SHP77 treated with DMSO at 0.1 percent for 48 hours (cell line): Measurements from ENCODE around the gene CFAP410.

Source experiments
- DNase-seq: peaks from one replicate; lab custom pipeline; 2025; lab: John Stamatoyannopoulos, UW

CFAP410 gene

DNA sequence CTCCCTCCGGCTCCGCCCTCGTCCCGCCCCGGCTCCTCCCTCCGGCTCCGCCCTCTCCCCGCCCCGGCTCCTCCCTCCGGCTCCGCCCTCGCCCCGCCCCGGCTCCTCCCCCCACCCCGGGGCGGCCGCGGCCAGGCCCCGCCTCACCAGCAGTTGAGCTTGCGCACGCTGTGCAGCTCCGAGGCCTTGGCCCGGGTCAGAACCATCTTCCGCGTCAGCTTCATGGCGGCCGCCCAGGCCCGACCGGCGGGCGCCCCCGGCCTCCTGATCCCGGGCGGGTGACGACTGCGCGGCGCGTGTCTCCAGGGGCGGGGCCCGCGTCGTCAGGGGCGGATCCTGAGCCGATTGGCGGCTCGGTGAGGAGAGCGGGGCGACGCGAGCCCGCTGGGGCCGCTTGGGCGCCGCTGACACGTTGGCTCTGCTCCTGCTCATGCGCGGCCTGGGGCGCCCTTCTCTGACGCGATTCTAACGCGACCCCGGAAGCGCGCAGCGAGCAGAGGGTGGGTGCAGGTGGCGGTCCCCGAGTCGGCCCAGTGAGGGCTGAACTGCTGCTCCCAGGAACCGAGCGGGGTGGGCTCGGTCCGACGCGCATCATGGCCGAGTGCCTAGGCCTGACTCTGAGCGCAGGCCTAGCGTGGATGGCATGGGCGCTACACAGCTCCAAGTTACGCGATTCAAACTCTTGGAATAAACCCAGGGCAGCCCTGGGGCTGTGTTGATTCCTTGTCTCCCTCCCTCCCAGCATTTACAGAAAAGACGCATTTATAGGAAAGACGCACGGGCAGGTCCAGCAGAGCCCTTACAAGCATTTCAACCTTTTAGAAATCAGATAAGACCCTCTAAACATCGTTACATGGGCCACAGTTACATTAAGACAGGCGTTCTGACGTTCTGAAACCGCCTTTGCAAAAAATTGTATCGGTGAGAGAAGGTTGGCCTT is at the start of gene CFAP410:
TSS of gene CFAP410 (minus strand) at position 420 of the 940 bp plus-strand sequence. CDS start at position 224, 196 bp downstream.
- DNase-seq, result peak; percentile 69

DNA sequence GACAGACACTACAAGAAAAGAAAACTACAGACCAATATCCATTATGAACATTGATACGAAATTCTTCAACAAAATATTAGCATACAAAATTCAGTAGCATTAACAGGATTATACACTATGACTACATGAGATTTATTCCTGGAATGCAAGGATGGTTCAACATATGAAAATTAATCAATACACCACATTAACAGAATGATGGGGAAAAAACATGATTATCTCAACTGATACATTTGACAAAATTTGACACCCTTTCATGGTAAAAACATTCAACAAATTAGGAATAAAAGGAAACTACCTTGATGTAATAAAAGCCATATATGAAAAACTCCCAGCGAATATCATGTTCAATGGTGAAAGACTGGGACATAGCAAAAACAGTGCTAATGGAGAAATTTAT is 45.8 kb upstream of the CFAP410 start:
- DNase-seq, result no peak

- no peak for DNase-seq
Measured at GRCh38 chr21:44383216-44383615, 44.0 kb upstream of the CFAP410 start.

- DNase-seq, result no peak
Measured at GRCh38 chr21:44382536-44382935, 43.3 kb upstream of the CFAP410 start.

DNA sequence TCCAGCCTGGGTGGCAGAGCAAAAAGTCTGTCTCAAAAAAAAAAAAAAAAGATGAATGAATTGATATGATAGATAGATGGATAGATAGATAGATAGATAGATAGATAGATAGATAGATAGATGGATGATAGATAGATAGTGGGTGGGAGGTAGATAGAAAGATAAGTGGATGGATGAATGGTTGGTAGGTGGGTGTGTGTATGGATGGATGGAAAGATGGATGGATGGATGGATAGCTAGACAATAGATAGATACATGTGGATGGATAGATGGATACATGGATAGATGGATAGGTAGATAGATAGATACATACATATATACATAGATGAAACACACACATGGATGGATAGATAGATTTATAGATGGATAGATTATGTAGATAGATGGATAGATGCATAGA is 42.7 kb upstream of the CFAP410 start:
- no peak for DNase-seq

- no peak for DNase-seq
Measured at GRCh38 chr21:44380876-44381275, 41.7 kb upstream of the CFAP410 start.

- DNase-seq, result no peak
Measured at GRCh38 chr21:44379991-44380865, 41.0 kb upstream of the CFAP410 start.

GRCh38 chr21:44379515-44379848 is 40.3 kb upstream of the CFAP410 start:
- no peak for DNase-seq

GRCh38 chr21:44378646-44379514 is 39.7 kb upstream of the CFAP410 start:
- DNase-seq, result no peak

DNA sequence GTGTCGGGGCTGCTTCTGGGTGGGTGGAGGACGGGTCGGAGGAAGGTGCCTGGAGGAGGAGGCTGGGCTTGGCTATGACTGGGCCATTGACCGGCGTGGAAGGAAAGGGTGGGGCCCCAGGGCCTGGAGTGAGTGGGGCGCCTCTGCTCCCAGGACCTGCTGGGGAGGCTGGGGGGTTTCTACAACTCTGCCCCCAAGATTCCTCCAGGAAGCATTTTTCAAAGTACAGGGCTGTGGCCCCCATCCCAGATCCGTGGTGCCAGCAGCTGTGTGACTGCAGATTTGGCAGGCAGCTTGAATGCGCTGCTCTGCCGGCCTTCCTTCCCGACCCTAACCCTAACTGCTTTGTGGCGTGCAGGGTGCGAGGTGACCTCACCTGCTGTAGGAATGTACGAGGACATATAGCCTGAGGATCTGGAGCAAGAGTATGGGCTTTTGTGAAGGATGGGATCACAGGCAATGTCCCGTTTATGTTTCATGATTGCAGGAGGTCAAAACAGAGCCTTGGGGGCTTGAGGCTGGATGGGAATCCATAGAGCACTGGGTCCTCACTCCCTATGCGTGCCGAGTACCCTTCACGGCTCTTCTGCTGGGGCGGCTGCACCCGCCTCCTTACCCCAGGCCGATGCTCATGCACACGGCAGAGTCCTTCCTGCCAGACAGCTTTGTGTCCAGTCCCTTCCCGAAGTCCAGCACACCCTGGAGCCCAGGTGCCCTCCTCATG is 38.9 kb upstream of the CFAP410 start:
- no peak for DNase-seq

GRCh38 chr21:44377201-44377921 is 38.2 kb upstream of the CFAP410 start:
- no peak for DNase-seq

DNA sequence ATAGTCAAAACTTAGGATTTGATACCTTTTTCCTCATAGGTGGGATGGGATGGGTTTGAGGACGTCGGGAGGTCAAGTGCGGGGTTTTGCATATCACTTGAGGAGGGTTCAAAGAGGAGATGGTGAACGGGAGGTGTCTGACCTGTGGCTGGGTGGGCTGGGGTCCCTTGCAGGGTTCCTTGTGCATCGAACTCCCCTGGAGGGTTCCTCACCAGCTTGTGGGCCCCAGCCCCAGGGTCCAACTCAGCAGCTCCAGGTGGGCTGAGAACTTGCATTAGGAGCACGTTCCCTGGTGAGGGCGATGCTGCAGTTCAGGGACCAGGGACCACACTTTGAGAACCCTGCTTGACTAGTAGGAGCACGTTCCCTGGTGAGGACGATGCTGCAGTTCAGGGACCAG is 37.4 kb upstream of the CFAP410 start:
- no peak for DNase-seq

- no peak for DNase-seq
Measured at GRCh38 chr21:44375761-44376241, 36.6 kb upstream of the CFAP410 start.

GRCh38 chr21:44375281-44375651 is 36.1 kb upstream of the CFAP410 start:
- DNase-seq, result no peak

- no peak for DNase-seq
Measured at GRCh38 chr21:44374601-44375280, 35.6 kb upstream of the CFAP410 start.

- no peak for DNase-seq
Measured at GRCh38 chr21:44372616-44373015, 33.4 kb upstream of the CFAP410 start.

- DNase-seq, result no peak
Measured at GRCh38 chr21:44371596-44371995, 32.4 kb upstream of the CFAP410 start.

- DNase-seq, result no peak
Measured at GRCh38 chr21:44370786-44371410, 31.7 kb upstream of the CFAP410 start.

- DNase-seq, result no peak
Measured at GRCh38 chr21:44370027-44370735, 31.0 kb upstream of the CFAP410 start.
